Amniotic epithelial cell (primary cell): ENCODE measurements around the gene SEMA3B.

Source experiments
- DNase-seq: peaks from one replicate; pipeline ENCODE4 v3.0.0-alpha.2; 2010; ENCODE audit warnings: low read depth

The SEMA3B gene

DNA sequence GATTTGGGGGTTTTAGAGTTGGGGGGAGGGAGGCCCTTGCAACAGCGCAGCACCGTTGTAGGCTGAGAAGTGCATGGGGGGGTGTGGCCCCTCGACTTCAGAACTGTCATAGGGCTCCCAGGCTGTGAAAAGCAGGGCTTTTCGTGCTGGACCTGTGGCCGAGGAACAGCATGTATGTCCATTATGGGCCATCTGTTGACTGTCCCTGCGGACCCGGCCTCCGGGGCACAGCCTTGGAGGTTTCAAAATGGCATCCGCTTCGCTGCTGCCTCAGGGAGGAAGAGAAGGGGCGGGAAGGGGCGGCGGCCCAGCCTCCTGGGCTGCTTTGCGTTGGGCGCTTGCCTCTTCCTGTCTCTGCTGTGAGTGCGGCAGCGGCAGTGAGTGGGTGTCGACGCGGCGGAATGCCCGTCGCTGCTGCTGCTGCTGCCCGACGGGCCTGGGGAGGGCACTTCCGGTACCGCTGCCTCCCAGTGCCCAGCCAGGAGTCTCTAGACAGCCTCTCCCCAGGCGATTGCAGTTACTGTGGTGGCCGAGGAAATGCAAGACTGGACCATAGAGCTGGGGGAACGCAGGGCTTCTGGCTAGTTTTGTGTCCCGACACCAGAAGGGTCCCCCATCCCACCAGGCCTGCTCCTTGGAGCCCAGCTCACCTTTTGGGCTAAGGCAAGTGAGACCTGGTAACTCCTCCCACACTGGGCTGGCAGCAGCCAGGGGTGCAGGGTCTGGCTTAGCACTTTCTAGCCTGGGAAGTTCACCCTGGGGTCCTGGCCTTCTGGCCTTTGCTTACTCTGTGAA lies 31.0 kb upstream of the SEMA3B start:
- DNase-seq = peak; percentile 79

DNA sequence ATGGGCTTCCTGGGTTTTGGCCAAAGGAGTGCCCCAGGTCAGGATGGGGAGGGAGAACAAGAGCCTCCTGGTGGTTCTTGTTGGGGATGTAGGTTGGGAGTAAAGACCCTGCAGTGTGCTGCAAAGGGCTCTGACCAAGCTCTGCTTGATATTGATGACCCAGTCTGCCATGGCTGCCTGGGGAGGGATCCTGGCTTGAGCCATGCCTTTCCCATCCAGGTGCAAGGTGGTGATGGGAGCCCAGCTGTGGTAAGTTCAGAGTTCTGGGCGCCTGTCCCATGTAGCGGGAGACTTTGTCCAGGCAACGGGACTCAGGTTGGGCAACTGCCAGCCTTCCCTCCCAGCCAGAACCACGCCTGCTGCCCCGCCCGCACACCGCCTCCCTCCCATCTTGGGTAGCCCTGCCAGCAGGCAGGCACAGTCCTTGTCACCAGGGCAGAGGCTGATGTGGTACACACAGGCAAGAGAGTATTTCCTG lies 30.4 kb upstream of the SEMA3B start:
- DNase-seq = no peak

DNA sequence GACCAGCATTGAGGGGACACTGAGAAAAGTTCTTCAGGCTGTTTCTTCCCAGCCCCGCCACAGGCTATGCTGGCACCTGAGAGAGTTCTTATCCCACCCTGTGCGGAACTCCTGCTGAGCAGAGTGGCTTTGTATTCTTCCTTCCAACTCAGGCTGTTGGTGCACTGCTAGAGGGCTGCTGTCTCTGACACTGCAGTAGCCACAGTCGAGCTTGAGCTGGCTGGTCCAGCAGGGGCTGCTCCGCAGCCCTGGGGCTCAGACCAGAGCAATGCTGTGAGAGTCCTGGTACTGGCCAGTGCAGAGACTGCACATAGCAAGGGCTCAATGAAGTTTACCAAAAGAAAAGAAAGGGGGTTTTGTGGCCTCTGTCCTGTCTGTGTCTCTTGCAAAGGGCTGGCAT lies 29.3 kb upstream of the SEMA3B start:
- DNase-seq = no peak

DNA sequence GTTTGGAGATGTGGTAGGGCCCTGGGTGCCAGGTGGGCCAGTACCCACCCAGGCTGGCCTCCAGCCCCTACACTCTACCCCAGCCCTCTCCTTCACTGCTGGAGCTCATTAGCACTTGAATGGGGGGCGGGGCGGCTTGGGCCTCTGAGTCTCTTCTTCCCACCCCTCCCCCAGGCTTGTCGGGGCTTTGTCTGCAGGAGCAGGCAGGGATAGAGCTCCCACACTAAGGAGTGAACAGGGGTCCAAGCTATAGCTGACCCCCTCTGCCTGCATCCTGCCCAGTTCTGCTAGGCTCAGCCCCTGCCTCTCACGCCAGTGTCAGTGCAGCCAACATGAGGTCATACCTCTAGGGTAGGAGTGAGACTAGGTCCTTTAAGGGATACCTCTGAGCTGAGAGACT lies 27.8 kb upstream of the SEMA3B start:
- no peak for DNase-seq

DNA sequence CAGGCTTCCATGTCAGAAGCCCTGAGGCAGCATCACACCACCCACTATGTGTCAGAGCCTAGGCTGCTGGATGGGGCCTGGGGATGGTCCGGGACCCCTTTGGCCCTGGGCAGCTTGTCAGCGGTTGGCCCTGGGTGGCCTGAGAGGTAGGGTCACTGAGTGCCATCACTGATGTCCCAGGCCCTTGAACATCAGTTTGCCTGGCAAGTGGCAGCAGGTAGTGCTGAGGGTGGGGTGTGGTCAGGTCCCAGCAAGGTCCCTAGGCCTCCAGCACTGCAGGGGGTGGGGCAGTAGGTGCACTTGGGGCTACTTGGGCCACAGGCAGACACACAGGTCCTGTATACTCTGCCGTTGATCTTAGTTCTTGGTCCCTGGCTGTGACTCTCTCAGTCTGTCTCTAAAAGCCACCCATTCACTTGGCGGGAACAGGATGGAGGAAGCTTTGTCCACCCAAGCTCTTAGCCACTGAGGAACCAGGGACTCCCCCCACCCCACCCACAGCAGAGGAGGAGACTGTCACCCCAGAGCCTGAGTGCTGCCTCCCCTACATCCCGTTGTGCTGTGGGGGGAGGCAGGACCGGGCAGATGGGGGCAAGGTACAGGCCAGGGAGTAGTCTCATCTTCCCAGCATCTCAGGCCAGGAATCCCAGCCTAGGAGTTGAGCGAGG lies 27.1 kb upstream of the SEMA3B start:
- no peak for DNase-seq

DNA sequence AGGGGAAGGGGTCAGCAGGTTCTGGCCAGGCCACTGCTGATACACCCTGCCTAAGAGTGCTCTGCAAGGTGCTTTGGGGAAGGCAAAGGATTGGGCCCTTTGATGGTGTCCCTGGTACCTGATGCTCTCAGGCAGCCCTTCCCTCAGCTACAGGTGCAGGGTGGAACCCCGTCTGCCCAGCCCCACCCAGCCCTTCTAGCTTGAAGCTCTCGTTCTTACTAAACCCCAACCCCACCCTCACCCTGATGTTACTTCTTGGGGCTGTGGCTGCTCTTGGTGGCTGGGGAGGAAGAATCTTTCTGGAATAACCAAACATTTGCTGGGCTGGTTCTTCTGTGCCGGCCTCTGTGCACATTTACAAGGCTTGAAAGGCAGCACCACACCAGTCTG lies 26.6 kb upstream of the SEMA3B start:
- no peak for DNase-seq

DNA sequence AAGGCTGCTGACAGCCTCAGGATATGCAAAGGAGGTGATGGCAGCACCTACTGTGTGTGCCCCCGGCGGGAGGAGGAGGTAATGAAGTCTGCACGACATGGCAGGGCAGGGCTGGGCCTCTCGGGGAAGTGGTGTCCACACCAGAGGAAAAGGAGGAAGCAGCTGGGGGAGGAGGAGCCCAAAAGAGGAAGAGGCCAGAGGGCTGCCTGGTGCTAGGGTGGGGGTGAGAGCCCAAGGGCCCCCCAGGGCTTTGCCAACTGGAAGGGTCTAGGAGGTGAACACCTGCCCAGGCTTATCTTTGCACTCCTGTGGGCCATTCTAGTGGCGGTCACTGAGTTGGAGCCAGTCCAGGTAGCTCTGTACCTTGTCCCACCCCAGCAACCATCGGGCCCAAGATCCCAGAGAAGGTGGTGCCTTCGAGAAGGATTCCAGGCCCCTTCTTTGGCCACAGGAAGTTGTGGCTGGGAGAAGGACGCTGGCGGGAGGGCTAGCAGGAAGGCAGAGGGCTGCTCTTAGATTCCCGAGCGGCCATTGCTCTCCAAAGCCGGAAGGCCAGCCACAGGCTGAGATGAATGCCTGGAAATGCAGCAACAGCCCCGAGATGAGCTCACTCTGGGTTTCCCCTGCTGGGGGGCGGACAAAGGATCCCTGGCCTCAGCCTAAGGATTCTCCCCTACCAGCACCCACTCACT lies 25.9 kb upstream of the SEMA3B start:
- DNase-seq = peak; percentile 76

DNA sequence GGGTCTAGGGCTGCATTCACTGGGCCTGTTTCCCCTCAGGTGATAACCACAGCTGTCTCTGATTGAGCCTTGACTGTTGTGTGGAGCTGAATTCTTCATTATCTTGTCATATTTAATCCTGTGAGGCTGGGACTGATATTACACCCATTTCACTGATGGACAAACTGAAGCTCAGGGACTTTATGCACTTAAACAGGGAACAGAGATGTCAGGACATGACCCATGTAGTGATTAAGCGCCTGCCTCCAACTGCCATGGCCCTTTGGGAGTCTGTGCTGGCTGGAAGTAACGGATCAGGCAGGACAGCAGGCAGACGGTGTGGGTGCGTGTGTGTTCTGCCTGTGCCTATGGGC lies 25.4 kb upstream of the SEMA3B start:
- DNase-seq = no peak

DNA sequence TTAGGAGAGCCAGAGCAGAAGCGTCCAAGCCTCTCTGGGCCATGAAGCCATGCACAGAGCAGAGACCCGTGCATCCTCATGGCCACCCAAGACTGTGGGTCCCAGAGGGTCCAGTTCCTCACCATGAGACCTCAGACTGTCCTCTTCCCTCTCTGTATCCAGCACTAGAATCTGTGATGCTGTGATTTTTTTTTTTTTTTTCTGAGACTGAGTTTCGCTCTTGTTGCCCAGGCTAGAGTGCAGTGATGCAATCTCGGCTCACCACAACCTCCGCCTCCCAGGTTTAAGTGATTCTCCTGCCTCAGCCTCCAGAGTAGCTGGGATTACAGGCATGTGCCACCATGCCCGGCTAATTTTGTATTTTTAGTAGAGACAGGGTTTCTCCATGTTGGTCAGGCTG lies 24.1 kb upstream of the SEMA3B start:
- DNase-seq = peak; percentile 39

DNA sequence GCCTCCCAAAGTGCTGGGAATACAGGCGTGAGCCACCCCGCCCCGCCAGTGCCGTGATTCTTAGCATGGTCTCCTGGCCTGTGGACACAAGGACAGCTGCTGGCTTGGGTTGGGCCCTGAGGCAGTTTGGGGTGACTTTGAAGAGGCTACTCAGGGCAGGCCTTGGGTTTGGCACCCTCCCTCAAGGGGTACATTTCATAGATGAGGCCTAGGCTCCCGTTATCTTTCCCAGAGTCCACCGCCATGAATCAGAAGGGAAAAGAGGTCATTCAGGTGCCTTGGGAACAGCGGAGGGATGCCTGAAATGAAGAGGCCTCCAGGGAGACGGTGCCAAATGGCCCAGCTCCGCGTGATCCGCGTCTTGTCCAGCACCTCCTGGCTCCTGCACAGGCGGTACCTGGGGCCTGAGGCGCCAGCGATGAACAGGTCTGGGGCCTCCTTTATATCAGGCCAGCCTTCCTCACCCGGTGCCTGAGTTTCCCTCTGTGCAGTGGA lies 23.6 kb upstream of the SEMA3B start:
- peak; percentile 68 for DNase-seq

DNA sequence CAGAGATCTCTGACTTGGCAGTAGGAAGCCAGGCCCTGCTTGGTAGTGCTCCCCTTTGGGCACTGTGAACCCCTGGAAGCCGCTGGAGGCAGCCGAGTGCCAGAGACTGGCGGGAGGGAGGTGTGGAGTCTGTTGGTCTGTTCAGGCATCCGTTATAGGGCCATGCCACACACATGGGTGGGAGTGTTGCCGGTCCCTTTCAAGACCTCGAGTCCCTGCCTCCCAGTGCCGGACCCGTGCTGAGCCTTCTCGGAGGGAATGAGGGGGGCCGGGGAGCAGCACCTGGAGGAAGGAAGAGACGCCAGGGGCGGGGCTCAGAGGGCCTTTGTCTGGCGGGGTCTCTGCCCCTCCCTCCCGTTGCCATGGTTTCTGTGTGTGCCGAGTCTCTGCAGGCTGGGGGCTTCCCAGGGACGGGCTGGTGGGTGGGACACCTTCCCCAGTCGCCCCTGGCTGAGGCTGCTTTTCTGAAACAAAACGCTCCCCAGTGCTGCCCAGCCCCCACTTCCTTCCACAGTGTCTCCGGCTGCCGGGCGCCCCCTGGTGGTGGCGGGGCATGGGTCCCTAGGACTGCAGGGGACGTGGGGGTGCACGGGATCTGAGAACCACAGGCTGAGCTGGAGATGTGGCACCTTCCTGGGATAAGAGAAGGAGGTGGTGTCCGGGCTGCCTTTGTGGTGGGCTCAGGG lies 23.0 kb upstream of the SEMA3B start:
- peak; percentile 32 for DNase-seq

DNA sequence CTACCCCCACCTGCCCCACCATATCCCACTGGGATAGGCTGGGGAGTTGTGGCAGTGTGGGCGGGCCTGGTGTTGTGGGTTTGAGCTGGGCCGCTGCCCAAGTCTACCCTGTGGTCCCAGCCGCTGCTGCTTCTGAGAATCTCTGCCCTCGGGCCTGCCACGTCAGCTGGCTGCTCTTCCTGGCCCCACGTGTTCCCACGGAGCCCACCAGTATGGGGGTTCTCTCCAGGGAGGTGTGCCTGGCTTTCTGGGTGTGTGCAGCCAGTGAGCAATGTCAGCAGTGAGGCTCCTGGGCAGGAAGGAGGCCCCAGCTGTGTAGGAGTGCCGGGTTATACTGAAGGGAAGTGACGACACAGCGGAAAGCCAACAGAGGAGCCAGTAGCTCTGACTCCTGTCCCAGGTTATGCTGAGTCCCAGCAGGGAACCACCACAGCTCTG lies 22.4 kb upstream of the SEMA3B start:
- DNase-seq = peak; percentile 99

DNA sequence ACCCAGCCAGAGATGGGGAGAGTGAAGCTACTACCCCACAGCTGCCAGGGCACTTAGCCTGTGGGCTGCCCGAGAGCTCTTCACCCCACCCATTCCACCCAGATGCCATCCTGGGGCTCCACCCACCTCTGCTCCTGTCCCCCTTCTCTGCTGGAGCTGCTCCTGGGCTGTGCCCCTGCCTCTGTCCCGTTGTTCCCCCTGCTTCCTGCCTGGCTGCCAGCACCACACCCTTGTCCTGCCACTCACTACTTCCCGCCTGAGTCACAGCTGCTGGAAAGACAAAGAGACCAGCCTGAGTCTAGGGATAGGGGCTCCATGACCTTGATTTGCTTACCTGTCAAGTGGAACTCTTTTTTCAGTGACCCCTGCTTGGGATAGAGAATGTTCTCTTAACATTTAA lies 20.6 kb upstream of the SEMA3B start:
- no peak for DNase-seq

DNA sequence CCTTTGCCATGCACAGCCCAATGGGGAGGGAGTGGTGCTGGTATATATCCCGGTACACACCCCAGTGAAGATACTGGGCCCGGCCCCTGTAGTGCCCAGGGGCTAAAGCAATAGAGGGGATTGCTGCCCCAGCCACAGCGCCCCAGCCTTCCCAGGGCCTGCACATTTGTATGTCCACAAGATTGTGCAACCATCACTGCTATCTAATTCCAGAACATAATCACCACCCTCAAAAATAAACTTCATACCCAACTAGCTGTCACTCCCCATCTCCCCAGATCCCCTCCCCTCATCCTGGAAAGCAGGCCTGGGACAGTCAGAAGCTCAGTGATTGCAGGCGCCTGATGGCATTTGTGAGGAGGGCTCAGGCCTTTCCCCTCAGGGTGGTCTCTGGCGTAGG lies 19.5 kb upstream of the SEMA3B start:
- DNase-seq = peak; percentile 81

DNA sequence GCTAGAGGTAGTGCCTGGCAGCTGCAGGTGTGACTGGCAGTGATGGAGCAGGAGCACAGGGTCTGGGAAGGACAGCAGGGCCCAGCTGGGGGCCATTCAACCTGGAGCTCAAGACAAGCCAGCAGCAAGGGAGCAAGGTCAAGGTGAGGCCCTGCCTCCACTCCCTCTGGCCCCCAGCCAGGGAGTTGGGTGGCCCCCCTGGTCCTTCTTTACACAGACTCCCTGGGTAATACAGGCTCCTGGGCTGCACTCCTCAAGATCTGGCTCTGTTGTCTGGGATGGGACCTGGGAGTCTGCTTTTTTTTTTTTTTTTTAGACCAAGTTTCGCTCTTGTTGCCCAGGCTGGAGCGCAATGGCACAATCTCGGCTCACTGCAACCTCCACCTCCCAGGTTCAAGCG lies 18.4 kb upstream of the SEMA3B start:
- no peak for DNase-seq

DNA sequence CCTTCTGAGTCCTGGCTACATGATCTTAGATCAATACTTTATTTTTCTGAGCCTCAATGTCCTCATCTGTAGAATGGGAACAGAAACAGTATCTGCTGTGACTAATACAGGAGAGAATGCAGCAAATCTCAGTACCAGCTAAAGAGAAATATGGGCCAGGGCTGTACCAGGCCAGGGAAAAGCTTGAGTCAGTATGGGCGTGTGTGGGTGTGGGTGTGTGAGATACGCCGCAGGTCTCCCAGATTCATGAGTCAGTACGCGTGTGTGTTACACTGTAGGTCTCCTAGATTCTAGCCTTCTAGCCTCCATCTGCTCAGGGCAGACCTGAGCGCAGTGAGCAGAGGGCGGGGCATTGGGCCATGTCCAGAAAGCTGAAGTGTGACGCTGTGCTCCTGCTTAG lies 17.7 kb upstream of the SEMA3B start:
- DNase-seq = peak; percentile 98

DNA sequence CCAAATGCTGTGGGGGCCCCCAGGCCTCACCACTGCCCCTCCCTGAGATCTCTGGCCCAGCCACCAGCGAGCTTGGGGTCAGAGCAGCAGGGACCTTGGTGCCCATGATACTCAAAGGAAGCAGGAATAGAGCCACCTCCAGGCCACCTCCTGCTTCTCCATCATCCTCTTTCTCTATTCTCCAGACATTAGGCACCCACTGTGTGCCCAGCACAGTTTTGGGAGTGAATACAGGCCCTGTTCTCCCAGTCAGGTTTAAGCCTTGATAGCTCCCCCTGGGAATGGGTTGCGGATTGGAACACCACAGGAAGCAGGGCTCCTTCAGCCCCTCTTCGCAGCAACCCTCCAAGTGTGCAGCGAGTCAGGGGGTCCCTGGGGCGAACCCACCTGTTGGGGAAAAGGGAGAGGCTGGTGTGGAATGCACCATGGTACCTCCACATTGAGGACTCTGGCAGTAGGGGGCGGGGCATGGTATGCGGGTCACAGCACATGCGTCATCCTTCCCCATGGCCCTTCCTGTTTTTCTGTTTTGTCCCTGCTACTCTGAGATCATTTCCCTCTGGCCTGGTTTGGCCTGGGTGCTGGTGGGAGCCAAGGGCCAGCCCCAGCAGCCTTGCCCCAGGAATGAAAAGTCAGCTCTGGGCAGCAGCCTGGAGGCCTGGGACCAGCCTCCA lies 14.2 kb upstream of the SEMA3B start:
- DNase-seq = peak; percentile 61

DNA sequence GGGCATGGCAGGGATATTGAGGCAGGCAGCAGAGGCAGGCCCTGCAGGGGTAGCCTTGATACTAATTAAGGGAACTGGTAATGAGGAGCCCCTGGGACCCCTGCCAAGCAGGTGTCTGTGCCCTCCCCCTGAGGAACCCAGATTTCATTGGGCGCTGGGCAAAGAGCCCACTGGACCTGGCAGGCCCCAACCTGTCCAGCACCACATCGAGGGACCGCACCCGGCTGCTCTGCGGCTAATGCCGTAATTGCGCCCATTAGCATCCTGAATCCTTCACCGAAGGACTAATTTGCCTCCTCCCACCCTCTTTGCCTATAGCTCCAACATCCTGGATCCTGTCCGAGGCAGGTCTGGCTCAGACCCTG lies 13.7 kb upstream of the SEMA3B start:
- no peak for DNase-seq

DNA sequence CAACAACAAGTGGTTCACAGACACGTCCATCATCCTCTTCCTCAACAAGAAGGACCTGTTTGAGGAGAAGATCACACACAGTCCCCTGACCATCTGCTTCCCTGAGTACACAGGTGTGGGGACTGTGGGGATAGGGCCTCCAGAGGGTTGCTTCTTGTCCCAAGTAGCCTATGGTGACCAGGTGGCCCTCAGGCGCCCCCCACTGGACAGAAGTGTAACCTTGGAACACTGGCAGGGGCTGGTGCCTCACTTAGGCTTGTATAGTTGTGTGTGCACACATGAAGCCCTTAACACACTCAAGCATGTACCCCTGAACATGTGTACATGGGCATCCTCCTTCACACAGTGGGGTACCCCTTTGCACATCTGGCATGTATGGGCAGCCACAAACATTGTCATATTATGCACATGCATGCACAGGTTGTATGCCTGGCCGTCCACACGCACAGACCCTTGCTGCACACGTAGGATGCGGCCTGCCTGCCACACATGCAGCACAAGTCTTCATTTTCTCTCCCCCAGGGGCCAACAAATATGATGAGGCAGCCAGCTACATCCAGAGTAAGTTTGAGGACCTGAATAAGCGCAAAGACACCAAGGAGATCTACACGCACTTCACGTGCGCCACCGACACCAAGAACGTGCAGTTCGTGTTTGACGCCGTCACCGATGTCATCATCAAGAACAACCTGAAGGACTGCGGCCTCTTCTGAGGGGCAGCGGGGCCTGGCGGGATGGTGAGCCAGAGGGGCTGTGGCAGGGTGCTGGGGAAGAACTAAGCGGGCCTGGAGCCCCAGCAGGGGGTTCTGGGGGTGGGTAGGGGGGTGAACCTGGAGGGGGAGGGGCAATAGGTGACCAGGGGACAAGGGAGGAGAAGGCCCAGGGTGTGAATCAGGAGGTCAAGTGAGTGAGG lies 11.7 kb upstream of the SEMA3B start:
- DNase-seq = no peak

DNA sequence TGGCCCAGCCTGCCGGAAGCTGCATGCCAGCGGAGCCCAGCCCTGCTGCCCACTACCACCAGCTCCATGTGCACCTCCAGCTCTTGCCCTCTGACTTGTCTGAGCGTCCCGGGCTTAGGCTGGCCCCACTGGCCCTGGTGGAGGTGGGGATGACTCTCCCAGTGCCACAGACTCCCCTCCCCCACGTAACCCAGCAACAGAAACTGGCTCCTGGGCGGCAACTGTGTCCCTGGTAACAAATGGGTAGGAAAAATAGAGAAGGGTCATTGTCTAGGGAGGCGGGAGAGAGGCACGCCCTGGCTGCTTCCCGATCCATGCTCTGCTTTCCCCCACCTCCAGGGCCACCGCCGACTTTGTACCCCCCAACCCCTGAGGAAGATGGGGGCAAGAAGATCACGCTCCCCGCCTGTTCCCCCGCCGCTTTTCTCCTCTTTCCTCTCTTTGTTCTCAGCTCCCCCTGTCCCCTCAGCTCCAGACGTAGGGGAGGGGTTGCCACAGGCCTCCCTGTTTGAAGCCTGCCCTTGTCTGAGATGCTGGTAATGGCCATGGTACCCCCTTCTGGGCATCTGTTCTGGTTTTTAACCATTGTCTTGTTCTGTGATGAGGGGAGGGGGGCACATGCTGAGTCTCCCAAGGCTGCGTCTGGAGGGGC lies 10.8 kb upstream of the SEMA3B start:
- DNase-seq = no peak
